Measurements from ENCODE around the gene LIN28B.

DNA sequence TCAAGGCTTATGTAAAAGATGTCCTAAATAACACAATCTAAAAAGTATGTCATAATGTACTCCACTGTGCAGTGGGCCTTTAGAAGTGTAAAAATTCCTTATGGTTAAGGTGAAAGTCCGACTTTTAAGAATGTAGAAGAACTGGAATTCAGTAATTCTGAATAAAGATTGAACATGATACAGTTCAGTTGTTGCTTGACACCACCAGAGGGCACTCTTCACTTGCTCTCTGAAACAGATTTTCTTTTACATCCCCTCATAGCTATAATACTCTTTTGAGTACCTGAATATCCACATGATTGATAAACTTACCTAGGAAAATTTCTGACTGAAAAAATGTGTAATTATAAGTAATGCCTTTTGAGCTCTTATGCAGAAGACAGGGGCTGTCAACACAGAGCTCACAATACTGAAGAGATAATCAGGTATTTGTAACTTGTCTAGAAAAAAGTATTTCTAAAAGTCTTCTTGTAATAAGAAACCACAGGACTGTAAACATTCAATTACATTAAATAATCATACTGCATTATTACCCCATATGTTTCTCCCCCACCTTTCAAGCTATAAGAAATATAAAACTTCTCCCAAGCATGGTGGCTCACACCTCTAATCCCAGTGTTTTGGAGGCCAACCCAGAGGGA lies 130.8 kb downstream of the LIN28B start:
- TF ChIP-seq, protein P1, sequence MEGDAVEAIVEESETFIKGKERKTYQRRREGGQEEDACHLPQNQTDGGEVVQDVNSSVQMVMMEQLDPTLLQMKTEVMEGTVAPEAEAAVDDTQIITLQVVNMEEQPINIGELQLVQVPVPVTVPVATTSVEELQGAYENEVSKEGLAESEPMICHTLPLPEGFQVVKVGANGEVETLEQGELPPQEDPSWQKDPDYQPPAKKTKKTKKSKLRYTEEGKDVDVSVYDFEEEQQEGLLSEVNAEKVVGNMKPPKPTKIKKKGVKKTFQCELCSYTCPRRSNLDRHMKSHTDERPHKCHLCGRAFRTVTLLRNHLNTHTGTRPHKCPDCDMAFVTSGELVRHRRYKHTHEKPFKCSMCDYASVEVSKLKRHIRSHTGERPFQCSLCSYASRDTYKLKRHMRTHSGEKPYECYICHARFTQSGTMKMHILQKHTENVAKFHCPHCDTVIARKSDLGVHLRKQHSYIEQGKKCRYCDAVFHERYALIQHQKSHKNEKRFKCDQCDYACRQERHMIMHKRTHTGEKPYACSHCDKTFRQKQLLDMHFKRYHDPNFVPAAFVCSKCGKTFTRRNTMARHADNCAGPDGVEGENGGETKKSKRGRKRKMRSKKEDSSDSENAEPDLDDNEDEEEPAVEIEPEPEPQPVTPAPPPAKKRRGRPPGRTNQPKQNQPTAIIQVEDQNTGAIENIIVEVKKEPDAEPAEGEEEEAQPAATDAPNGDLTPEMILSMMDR (conservative IDR thresholded peaks at IDR 0.05; ENCODE audit: low read depth in 2 of 2): peak; percentile 88 to 94
- TF ChIP-seq EZH2 (IDR thresholded peaks at IDR 0.05; ENCODE audit: low read depth, unreplicated experiment): no peak
